A549 (cell line): ENCODE data around the gene SLC48A1. TPM values are rescaled to one million over a fixed set of nuclear protein-coding genes. Genes with fewer than 3 reads are reported as not detected.

Experiments
- BCL3 ChIP-seq: fragments of >200 bp; sonication (Bioruptor Twin); formaldehyde crosslinking; IDR thresholded peaks from 3 replicates; pipeline ENCODE4 v1.6.1; 2016
- BHLHE40 ChIP-seq: IDR thresholded peaks from 2 replicates; pipeline ENCODE4 v1.6.1; 2012; ENCODE audit warnings: low read depth, low read length, inconsistent platforms
- CBX2 ChIP-seq: fragments of 200-600 bp; sonication (generic); IDR thresholded peaks from 2 replicates; pipeline ENCODE4 v1.6.1; 2016; ENCODE audit warnings: low read depth, mild to moderate bottlenecking, borderline replicate concordance
- CBX8 ChIP-seq: fragments of 200-600 bp; sonication (generic); IDR thresholded peaks from 2 replicates; pipeline ENCODE4 v1.6.1; 2016
- CHD2 ChIP-seq: fragments of 150-350 bp; IDR thresholded peaks from 2 replicates; pipeline ENCODE4 v1.6.1; 2014; ENCODE audit warnings: low read length; ENCODE audit not compliant: partially characterized antibody
- EHF ChIP-seq: fragments of 250-450 bp; sonication (Bioruptor Pico); IDR thresholded peaks from 2 replicates; pipeline ENCODE4 v1.5.0; 2020; ENCODE audit warnings: mild to moderate bottlenecking
- EHMT2 ChIP-seq: fragments of 200-600 bp; sonication (generic); IDR thresholded peaks from 2 replicates; pipeline ENCODE4 v1.6.1; 2016; ENCODE audit warnings: antibody characterized with exemption, low read depth, mild to moderate bottlenecking, moderate library complexity
- ELK1 ChIP-seq: fragments of 150-350 bp; IDR thresholded peaks from 2 replicates; pipeline ENCODE4 v1.6.1; 2014; ENCODE audit warnings: low read depth, mild to moderate bottlenecking, low read length
- FOSB ChIP-seq: fragments of 250-450 bp; sonication (Bioruptor Pico); IDR thresholded peaks from 2 replicates; pipeline ENCODE4 v1.5.0; 2020; ENCODE audit warnings: mild to moderate bottlenecking, moderate library complexity
- GATA3 ChIP-seq: IDR thresholded peaks from 2 replicates; pipeline ENCODE4 v1.6.1; 2012; ENCODE audit warnings: borderline replicate concordance
- HDAC2 ChIP-seq: fragments of 200-600 bp; sonication (generic); IDR thresholded peaks from 2 replicates; pipeline ENCODE4 v1.6.1; 2016
- HMGXB4 ChIP-seq: fragments of 250-450 bp; sonication (Bioruptor Pico); IDR thresholded peaks from 2 replicates; pipeline ENCODE4 v1.5.0; 2021; ENCODE audit warnings: mild to moderate bottlenecking, moderate library complexity, borderline replicate concordance
- HOXB13 ChIP-seq: fragments of 250-450 bp; sonication (Bioruptor Pico); IDR thresholded peaks from 2 replicates; pipeline ENCODE4 v1.5.0; 2020; ENCODE audit warnings: low read depth, mild to moderate bottlenecking, moderate library complexity
- JUN ChIP-seq, 2 experiments: fragments of >200 bp; sonication (Bioruptor Twin); formaldehyde crosslinking; IDR thresholded peaks; 2 replicates in 1 of 2; 3 replicates in 1 of 2; pipeline ENCODE4 v1.6.1; 2016 to 2017
- KDM1A ChIP-seq: fragments of 200-600 bp; sonication (generic); IDR thresholded peaks from 2 replicates; pipeline ENCODE4 v1.6.1; 2016; ENCODE audit warnings: low read depth, mild to moderate bottlenecking
- MAFK ChIP-seq: fragments of 450-650 bp; IDR thresholded peaks from 2 replicates; pipeline ENCODE4 v1.6.1; 2014; ENCODE audit not compliant: partially characterized antibody
- NFE2L2 ChIP-seq: fragments of 150-350 bp; conservative IDR thresholded peaks from 2 replicates; pipeline ENCODE4 v1.6.1; 2014; ENCODE audit warnings: low read length
- NPAS2 ChIP-seq: fragments of 250-450 bp; sonication (Bioruptor Pico); IDR thresholded peaks from 2 replicates; pipeline ENCODE4 v1.8.0; 2022; ENCODE audit warnings: mild to moderate bottlenecking, moderate library complexity, borderline replicate concordance
- NR3C1 ChIP-seq: fragments of >200 bp; sonication (Bioruptor Twin); formaldehyde crosslinking; IDR thresholded peaks from 3 replicates; pipeline ENCODE4 v1.6.1; 2017
- POLR2A ChIP-seq: IDR thresholded peaks from 2 replicates; pipeline ENCODE4 v1.6.1; 2012; ENCODE audit warnings: mild to moderate bottlenecking, low read length
- RAD21 ChIP-seq, 2 experiments: fragments of >200 bp in 1 of 2; sonication (Bioruptor Twin) in 1 of 2; formaldehyde crosslinking in 1 of 2; IDR thresholded peaks in 1 of 2; conservative IDR thresholded peaks in 1 of 2; 2 replicates in 1 of 2; 3 replicates in 1 of 2; pipeline ENCODE4 v1.6.1; 2012 to 2018; ENCODE audit warnings: inconsistent platforms in 1 of 2
- REST ChIP-seq: fragments of 200-600 bp; sonication (generic); IDR thresholded peaks from 2 replicates; pipeline ENCODE4 v1.6.1; 2016; ENCODE audit warnings: antibody characterized with exemption, mild to moderate bottlenecking, moderate library complexity
- RFX5 ChIP-seq: fragments of 450-650 bp; IDR thresholded peaks from 2 replicates; pipeline ENCODE4 v1.7.1; 2014; ENCODE audit warnings: antibody characterized with exemption, mild to moderate bottlenecking, moderate library complexity
- SMC3 ChIP-seq: fragments of >200 bp; sonication (Bioruptor Twin); formaldehyde crosslinking; IDR thresholded peaks from 3 replicates; pipeline ENCODE4 v1.6.1; 2018; ENCODE audit warnings: inconsistent platforms
- ZC3H11A ChIP-seq: fragments of 450-650 bp; IDR thresholded peaks from 2 replicates; pipeline ENCODE4 v1.6.1; 2014; ENCODE audit warnings: antibody characterized with exemption, mild to moderate bottlenecking
- ZFP36 ChIP-seq: fragments of 450-650 bp; IDR thresholded peaks from 2 replicates; pipeline ENCODE4 v1.6.1; 2014; ENCODE audit warnings: borderline replicate concordance; ENCODE audit not compliant: partially characterized antibody
- ZSCAN20 ChIP-seq: fragments of 250-450 bp; sonication (Bioruptor Pico); IDR thresholded peaks from 2 replicates; pipeline ENCODE4 v1.8.0; 2022; ENCODE audit warnings: mild to moderate bottlenecking, moderate library complexity
- polyA plus RNA-seq, 4 experiments: library from polyadenylated mRNA; depleted of rRNA in 3 of 4; stranded (reverse); fragments of >200 nt; fragmentation: RNase III in 1 of 4; extraction: RNeasy Plus Mini Kit Qiagen cat#74134 plus additional on column Dnase treatment in 1 of 4; gene quantifications; 2 replicates in 3 of 4; 3 replicates in 1 of 4; pipeline ENCODE4 v1.2.3, GENCODE V29; 2011 to 2017

Gene SLC48A1
- polyA plus RNA-seq, 2 of the 4 experiments (the other 2 are of a cell fraction) = 25.1 to 32.6 TPM

GRCh38 chr12:47773858-47774580, 981 bp downstream of the SLC48A1 start (continued):
- TF ChIP-seq ZFP36 (no peak), HOXB13 (CRISPR knock-in tag) (no peak), KDM1A (peak; percentile 69; the same call in 1 of the 2 replicates), RAD21 (conservative IDR thresholded peaks at IDR 0.05 in 1 of 2, IDR thresholded peaks at IDR 0.05 in 1 of 2) (0 out of 5 replicates have a peak, but pooled peaks of 1 of the 2 experiments have one; percentile 7), CBX8 (no peak), MAFK (no peak), HMGXB4 (CRISPR knock-in tag) (no peak), NFE2L2 (no peak), NPAS2 (CRISPR knock-in tag) (no peak), ELK1 (no peak), HDAC2 (peak; percentile 80), POLR2A (no peak), BHLHE40 (no peak), EHMT2 (no peak), SMC3 (0 out of 3 replicates have a peak, but pooled peaks have one; percentile 4), EHF (no peak), ZC3H11A (no peak), FOSB (CRISPR knock-in tag) (no peak), GATA3 (no peak), CHD2 (no peak), CBX2 (no peak), RFX5 (no peak), REST (no peak), JUN (IDR thresholded peaks at IDR 0.05) (no peak), ZSCAN20 (CRISPR knock-in tag) (no peak), BCL3 (no peak), NR3C1 (no peak)
